H1 (cell line): Measurements from ENCODE around the gene HMCN2. TPM values are rescaled to one million over a fixed set of nuclear protein-coding genes. Genes with fewer than 3 reads are reported as not detected.

ENCODE experiments used
- CTCF ChIA-PET: fragments of 300-600 bp; sonication (Branson Sonifier 250); formaldehyde crosslinking; loops from one replicate; lab custom pipeline; 2021; ENCODE audit not compliant: partially characterized antibody; lab: Charles Lee
- POLR2A ChIA-PET: fragments of 300-600 bp; sonication (Branson Sonifier 250); formaldehyde crosslinking; loops from one replicate; lab custom pipeline; 2021; ENCODE audit warnings: inconsistent platforms; ENCODE audit not compliant: partially characterized antibody; lab: Charles Lee
- DNase-seq, 2 experiments: peaks; one replicate each; pipeline versions ENCODE4 v3.0.0 to v3.0.0-alpha.2; 2010 to 2022; ENCODE audit warnings: low spot score in 2 of 2, low read depth in 1 of 2, mixed read lengths in 1 of 2
- FAIRE-seq: peaks from 2 replicates; lab custom pipeline; 2011; peaks lifted over from hg19 to GRCh38; lab: Jason Lieb, UNC
- H2AFZ ChIP-seq: 2 replicates; pipeline ENCODE4 v1.8.1; 2012; ENCODE audit warnings: low read length, inconsistent platforms
- H2AK5ac ChIP-seq: 2 replicates; pipeline ENCODE4 v1.6.1; 2013; ENCODE audit warnings: low read depth, low read length
- H2BK120ac ChIP-seq: replicated peaks from 2 replicates; pipeline ENCODE3; 2013; ENCODE audit warnings: low read depth, low read length, inconsistent platforms
- H2BK12ac ChIP-seq: 2 replicates; pipeline ENCODE4 v1.6.1; 2013; ENCODE audit warnings: low read depth, low read length
- H2BK15ac ChIP-seq: 2 replicates; pipeline ENCODE4 v1.6.1; 2013; ENCODE audit warnings: low read length
- H2BK20ac ChIP-seq: 2 replicates; pipeline ENCODE4 v1.6.1; 2013; ENCODE audit warnings: low read length
- H2BK5ac ChIP-seq: 2 replicates; pipeline ENCODE4 v1.6.1; 2013; ENCODE audit warnings: low read depth, low read length
- H3K14ac ChIP-seq: 2 replicates; pipeline ENCODE4 v1.6.1; 2013; ENCODE audit warnings: inconsistent platforms; ENCODE audit not compliant: insufficient read length
- H3K18ac ChIP-seq: 2 replicates; pipeline ENCODE4 v1.6.1; 2013; ENCODE audit warnings: low read length; ENCODE audit errors: extremely low read depth
- H3K23ac ChIP-seq: 2 replicates; pipeline ENCODE4 v1.6.1; 2013; ENCODE audit warnings: inconsistent platforms; ENCODE audit not compliant: insufficient read length
- H3K23me2 ChIP-seq: 2 replicates; pipeline ENCODE4 v1.6.1; 2013; ENCODE audit warnings: low read depth, low read length
- H3K27ac ChIP-seq: 2 replicates; pipeline ENCODE4 v1.6.1; 2011; ENCODE audit warnings: low read depth, low read length, inconsistent platforms
- H3K27me3 ChIP-seq, 4 experiments: replicated peaks in 1 of 4; 1 replicate in 1 of 4; 2 replicates in 3 of 4; pipeline versions ENCODE4 v1.6.1 to v1.8.1; 2011 to 2013; ENCODE audit warnings: low read length in 3 of 4, mild to moderate bottlenecking in 3 of 4, inconsistent platforms in 2 of 4, mixed read lengths in 2 of 4, moderate library complexity in 1 of 4; ENCODE audit not compliant: control insufficient read depth in 3 of 4, insufficient read depth in 3 of 4; ENCODE audit errors: extremely low read depth in 1 of 4
- H3K36me3 ChIP-seq, 4 experiments: 2 replicates each; pipeline versions ENCODE4 v1.6.1 to v1.8.1; 2011 to 2013; ENCODE audit warnings: mild to moderate bottlenecking in 4 of 4, low read length in 3 of 4, moderate library complexity in 2 of 4, control low read depth in 1 of 4, inconsistent platforms in 1 of 4; ENCODE audit not compliant: insufficient read depth in 4 of 4, control insufficient read depth in 2 of 4
- H3K4ac ChIP-seq: replicated peaks from 2 replicates; pipeline ENCODE3; 2013; ENCODE audit warnings: low read length, low read depth, mixed read lengths, inconsistent platforms; ENCODE audit not compliant: insufficient read length
- H3K4me1 ChIP-seq, 4 experiments: replicated peaks in 1 of 4; 1 replicate in 1 of 4; 2 replicates in 3 of 4; pipeline versions ENCODE4 v1.6.1 to v1.8.1; 2011 to 2013; ENCODE audit warnings: low read length in 3 of 4, inconsistent platforms in 2 of 4, mixed read lengths in 1 of 4; ENCODE audit not compliant: insufficient read depth in 4 of 4, control insufficient read depth in 3 of 4
- H3K4me2 ChIP-seq, 2 experiments: 2 replicates each; pipeline versions ENCODE4 v1.6.1 to v1.8.1; 2011 to 2013; ENCODE audit warnings: low read depth in 2 of 2, low read length in 2 of 2, control low read depth in 1 of 2, inconsistent platforms in 1 of 2, mild to moderate bottlenecking in 1 of 2; ENCODE audit not compliant: insufficient read depth in 1 of 2
- H3K4me3 ChIP-seq, 4 experiments: fragments of 200-600, 300-600 bp in 1 of 4; sonication (generic), shearing (Covaris generic), sonication (Bioruptor Twin) in 1 of 4; 2 replicates each; pipeline versions ENCODE4 v1.5.1 to v1.8.1; 2011 to 2016; ENCODE audit warnings: low read length in 4 of 4, low read depth in 3 of 4, control low read depth in 2 of 4, inconsistent platforms in 2 of 4, mild to moderate bottlenecking in 2 of 4, mixed read lengths in 1 of 4, moderate library complexity in 1 of 4; ENCODE audit not compliant: insufficient read depth in 2 of 4; ENCODE audit errors: extremely low read depth in 1 of 4
- H3K56ac ChIP-seq: replicated peaks from 2 replicates; pipeline ENCODE3; 2013; ENCODE audit warnings: low read depth, mild to moderate bottlenecking, mixed read lengths, low read length, inconsistent platforms; ENCODE audit not compliant: insufficient read length
- H3K79me1 ChIP-seq: 2 replicates; pipeline ENCODE4 v1.6.1; 2013; ENCODE audit warnings: low read depth, low read length, control low read depth
- H3K79me2 ChIP-seq, 2 experiments: 2 replicates each; pipeline versions ENCODE4 v1.6.1 to v1.8.1; 2012 to 2013; ENCODE audit warnings: low read length in 2 of 2, mild to moderate bottlenecking in 2 of 2, inconsistent platforms in 1 of 2; ENCODE audit not compliant: insufficient read depth in 2 of 2, control insufficient read depth in 1 of 2
- H3K9ac ChIP-seq, 4 experiments: replicated peaks in 1 of 4; 1 replicate in 1 of 4; 2 replicates in 3 of 4; pipeline versions ENCODE4 v1.6.1 to v1.8.1; 2011 to 2013; ENCODE audit warnings: low read depth in 3 of 4, low read length in 3 of 4, control low read depth in 2 of 4, mild to moderate bottlenecking in 2 of 4, moderate library complexity in 2 of 4, inconsistent platforms in 1 of 4; ENCODE audit errors: extremely low read depth in 1 of 4
- H3K9me3 ChIP-seq, 2 experiments: 2 replicates each; pipeline versions ENCODE4 v1.6.1 to v1.8.1; 2012 to 2013; ENCODE audit warnings: mild to moderate bottlenecking in 2 of 2, moderate library complexity in 2 of 2, control low read depth in 1 of 2, inconsistent platforms in 1 of 2, low read depth in 1 of 2, low read length in 1 of 2, mixed read lengths in 1 of 2; ENCODE audit not compliant: insufficient read depth in 2 of 2
- H4K20me1 ChIP-seq, 2 experiments: replicated peaks in 1 of 2; 2 replicates each; pipeline versions ENCODE3 to v1.8.1; 2011 to 2013; ENCODE audit warnings: inconsistent platforms in 2 of 2, low read length in 2 of 2, mild to moderate bottlenecking in 1 of 2; ENCODE audit not compliant: insufficient read depth in 2 of 2, control insufficient read depth in 1 of 2
- H4K5ac ChIP-seq: 2 replicates; pipeline ENCODE4 v1.6.1; 2013; ENCODE audit warnings: low read length, low read depth, mixed read lengths, inconsistent platforms; ENCODE audit not compliant: insufficient read length
- H4K8ac ChIP-seq: 2 replicates; pipeline ENCODE4 v1.8.0; 2013; ENCODE audit warnings: mild to moderate bottlenecking, moderate library complexity, low read length, inconsistent platforms; ENCODE audit not compliant: insufficient read depth; ENCODE audit errors: extremely low read depth
- H4K91ac ChIP-seq: replicated peaks from 2 replicates; pipeline ENCODE3; 2013; ENCODE audit warnings: low read length, mixed read lengths, inconsistent platforms; ENCODE audit not compliant: insufficient read length
- CTCF ChIP-seq, 3 experiments: IDR thresholded peaks; 1 replicate in 2 of 3; 2 replicates in 1 of 3; pipeline versions ENCODE4 v1.5.1 to v1.6.1; 2011; ENCODE audit warnings: low read length in 3 of 3, mild to moderate bottlenecking in 3 of 3, inconsistent platforms in 2 of 3, low read depth in 1 of 3, moderate library complexity in 1 of 3; ENCODE audit not compliant: insufficient read depth in 1 of 3; ENCODE audit errors: control extremely low read depth in 1 of 3
- RAD21 ChIP-seq, 2 experiments: IDR thresholded peaks in 1 of 2; conservative IDR thresholded peaks in 1 of 2; 2 replicates each; pipeline ENCODE4 v1.6.1; 2011; ENCODE audit warnings: low read depth in 2 of 2, low read length in 2 of 2, improper control_type of control experiment in 1 of 2, inconsistent platforms in 1 of 2, mild to moderate bottlenecking in 1 of 2, moderate library complexity in 1 of 2
- SP4 ChIP-seq: IDR thresholded peaks from 2 replicates; pipeline ENCODE4 v1.6.1; 2012; ENCODE audit warnings: low read length, inconsistent platforms
- WGBS, 2 experiments: shearing (Covaris generic) in 1 of 2; methylation state at CpG; one replicate each; pipeline versions ENCODE4 v1.1.6 to v1.1.7; 2013 to 2015; ENCODE audit warnings: low lambda C conversion rate in 2 of 2, mixed read lengths in 2 of 2, inconsistent platforms in 1 of 2, low coverage in 1 of 2, missing lambda C conversion rate in 1 of 2; ENCODE audit not compliant: insufficient replicate concordance in 2 of 2, insufficient coverage in 1 of 2, insufficient read length in 1 of 2; ENCODE audit errors: extremely low coverage in 1 of 2, missing lambda C conversion rate in 1 of 2; 5-methylcytosine and 5-hydroxymethylcytosine counted together
- polyA plus RNA-seq, 7 experiments: library from polyadenylated mRNA; depleted of rRNA in 3 of 7; stranded (reverse) in 5 of 7; unstranded in 2 of 7; fragments of >200 nt in 5 of 7; fragments of 200-250 nt in 2 of 7; gene quantifications; 1 replicate in 5 of 7; 2 replicates in 1 of 7; 4 replicates in 1 of 7; pipeline versions ENCODE4 v1.2.1 to v1.2.3, GENCODE V29; 2011 to 2013; ENCODE audit warnings: missing spikeins in 2 of 7, mixed read lengths in 2 of 7
- total RNA-seq: library from RNA; stranded (reverse); fragmentation: NEBNext Ultra II Directional; extraction: Animal tissue kit (Norgen Biotek cat#: 25700); gene quantifications from 2 replicates; pipeline ENCODE4 v1.2.1, GENCODE V29; 2021
- TF ChIP-seq, protein P1 (sequence below): IDR thresholded peaks from 2 replicates; pipeline ENCODE4 v1.6.1; 2011; ENCODE audit warnings: low read length, improper control_type of control experiment

Gene HMCN2
- total and polyA plus RNA-seq, 2 of the 8 experiments (the other 6 are each of a cell fraction or from before 2014, with no cell fraction given), result 5.0 to 9.1 TPM

DNA sequence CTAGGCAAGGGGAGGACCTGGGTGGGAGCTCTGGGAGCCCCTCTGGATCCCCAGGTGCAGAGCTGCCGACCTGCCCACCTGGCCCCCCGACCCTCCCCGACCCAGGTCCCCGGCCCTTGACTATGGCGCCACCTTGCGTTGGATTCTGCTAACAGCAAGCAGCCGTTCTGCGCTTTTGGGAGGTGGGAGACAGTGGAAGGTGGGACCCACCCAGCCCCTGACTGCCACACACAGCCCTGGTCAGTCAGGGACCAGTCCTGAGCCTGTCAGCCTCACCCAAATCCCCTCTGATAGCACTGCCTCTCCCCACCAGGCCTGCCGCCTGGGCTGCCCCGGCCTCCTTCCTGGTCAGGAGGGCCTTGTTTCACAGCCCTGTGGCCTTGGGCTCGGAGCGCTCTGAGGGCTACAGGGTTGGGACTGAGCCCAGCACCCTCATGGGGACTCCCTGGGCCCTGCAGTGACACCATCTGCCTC, 77.9 kb downstream of the HMCN2 start:
- H2BK120ac ChIP-seq, result no peak overlapping the region
- no peak overlapping the region for H2BK12ac ChIP-seq
- no peak overlapping the region; the same call in 1 of the 2 replicates for H4K8ac ChIP-seq
- no peak overlapping the region for H2AFZ ChIP-seq
- peak in 1 of 2 experiments; percentile 95 for DNase-seq
- no peak overlapping the region for H3K4me3 ChIP-seq
- CTCF ChIA-PET, result interaction anchor here (0.7 to 6.1 kb wide), 23 partner anchors 9 to 562 kb away, joined by 3 to 63 read pairs (median 4); no protein-coding TSS in a partner anchor
- H3K79me2 ChIP-seq, result 0 out of 4 replicates have a peak, but pooled peaks cover 0 to 3% of the 10 kb centered on the region in 2 experiments
- no peaks in the 10 kb centered on the region; a peak in 1 of 8 replicates for H3K36me3 ChIP-seq
- H2BK5ac ChIP-seq, result no peak overlapping the region
- H4K91ac ChIP-seq, result no peak overlapping the region
- peaks cover 10% of the 10 kb centered on the region for H3K79me1 ChIP-seq
- H3K23me2 ChIP-seq, result peaks cover 15% of the 10 kb centered on the region
- H3K56ac ChIP-seq, result no peak overlapping the region
- POLR2A ChIA-PET, result interaction anchor here (0.9 kb wide), 1 partner anchor 11 kb away, joined by 3 read pairs; no protein-coding TSS in a partner anchor
- H3K4ac ChIP-seq, result no peak overlapping the region
- H3K9me3 ChIP-seq, result no peaks in the 10 kb centered on the region
- H3K18ac ChIP-seq, result no peak overlapping the region
- H3K9ac ChIP-seq, result no peak overlapping the region
- no peak overlapping the region for H3K27ac ChIP-seq
- H3K4me2 ChIP-seq, result no peak overlapping the region
- H2AK5ac ChIP-seq, result no peak overlapping the region
- no peak overlapping the region for H3K14ac ChIP-seq
- no peak overlapping the region for H2BK20ac ChIP-seq
- no peak overlapping the region for H4K5ac ChIP-seq
- peak; percentile 94 to 96 for TF ChIP-seq RAD21 (IDR thresholded peaks at IDR 0.05 in 1 of 2, conservative IDR thresholded peaks at IDR 0.05 in 1 of 2; ENCODE audit: low read depth in 2 of 2, low read length in 2 of 2)
- no peak for TF ChIP-seq SP4
- TF ChIP-seq, protein P1, sequence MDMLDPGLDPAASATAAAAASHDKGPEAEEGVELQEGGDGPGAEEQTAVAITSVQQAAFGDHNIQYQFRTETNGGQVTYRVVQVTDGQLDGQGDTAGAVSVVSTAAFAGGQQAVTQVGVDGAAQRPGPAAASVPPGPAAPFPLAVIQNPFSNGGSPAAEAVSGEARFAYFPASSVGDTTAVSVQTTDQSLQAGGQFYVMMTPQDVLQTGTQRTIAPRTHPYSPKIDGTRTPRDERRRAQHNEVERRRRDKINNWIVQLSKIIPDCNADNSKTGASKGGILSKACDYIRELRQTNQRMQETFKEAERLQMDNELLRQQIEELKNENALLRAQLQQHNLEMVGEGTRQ, result no peak
- peak in 2 of 3 experiments; percentile 78 to 88; a peak in 3 of 4 replicates for TF ChIP-seq CTCF (IDR thresholded peaks at IDR 0.05; ENCODE audit: control extremely low read depth in 1 of 3, insufficient read depth in 1 of 3, low read depth in 1 of 3, low read length in 3 of 3)
- H3K27me3 ChIP-seq, result no peaks in the 10 kb centered on the region
- H2BK15ac ChIP-seq, result no peak overlapping the region
- peaks cover 0 to 12% (median 6%) of the 10 kb centered on the region in 4 experiments; a peak in 4 of 7 replicates for H3K4me1 ChIP-seq
- no peak for FAIRE-seq
- WGBS, 2 experiments, result 42% methylated on average over 12 of the region's 12 CpGs; no CpG with 5 or more reads in 1 of the 2 experiments
- H3K23ac ChIP-seq, result no peak overlapping the region
- H4K20me1 ChIP-seq, result peaks cover 0 to 17% of the 10 kb centered on the region in 2 experiments
